GM21576 (cell line): ENCODE data around the gene FOXF1.

Source experiments
- ATAC-seq: cut with Tn5 transposase; IDR thresholded peaks from one replicate; pipeline ENCODE4 v1.9.1; 2021; ENCODE audit warnings: mild to moderate bottlenecking, moderate library complexity; ENCODE audit not compliant: unreplicated experiment

The FOXF1 gene

GRCh38 chr16:86515777-86516622 is 5.7 kb downstream of the FOXF1 start:
- ATAC-seq, result no peak

- ATAC-seq, result no peak
These were observed 6.3 kb downstream of the FOXF1 start for GRCh38 chr16:86516623-86517003.

DNA sequence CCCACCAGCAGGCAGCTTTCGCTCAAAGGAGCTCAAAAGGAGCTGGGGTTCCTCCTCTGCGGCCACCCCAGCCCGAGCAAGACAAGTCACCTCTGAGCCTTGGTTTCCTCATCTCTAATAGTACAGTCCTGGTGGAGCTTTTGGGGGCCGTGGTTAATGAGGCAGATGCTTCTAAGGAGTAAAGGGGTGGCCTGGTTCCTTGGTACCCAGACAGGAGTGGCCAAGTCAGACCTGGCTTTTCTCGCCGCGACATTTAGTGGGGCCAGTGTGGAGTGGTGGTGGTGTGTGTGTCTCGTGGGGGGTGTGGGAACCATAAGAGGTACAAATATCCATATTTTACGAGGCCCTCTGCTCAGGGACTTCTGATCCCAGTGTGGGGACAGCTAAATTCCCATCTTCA is 6.7 kb downstream of the FOXF1 start:
- ATAC-seq, result no peak

DNA sequence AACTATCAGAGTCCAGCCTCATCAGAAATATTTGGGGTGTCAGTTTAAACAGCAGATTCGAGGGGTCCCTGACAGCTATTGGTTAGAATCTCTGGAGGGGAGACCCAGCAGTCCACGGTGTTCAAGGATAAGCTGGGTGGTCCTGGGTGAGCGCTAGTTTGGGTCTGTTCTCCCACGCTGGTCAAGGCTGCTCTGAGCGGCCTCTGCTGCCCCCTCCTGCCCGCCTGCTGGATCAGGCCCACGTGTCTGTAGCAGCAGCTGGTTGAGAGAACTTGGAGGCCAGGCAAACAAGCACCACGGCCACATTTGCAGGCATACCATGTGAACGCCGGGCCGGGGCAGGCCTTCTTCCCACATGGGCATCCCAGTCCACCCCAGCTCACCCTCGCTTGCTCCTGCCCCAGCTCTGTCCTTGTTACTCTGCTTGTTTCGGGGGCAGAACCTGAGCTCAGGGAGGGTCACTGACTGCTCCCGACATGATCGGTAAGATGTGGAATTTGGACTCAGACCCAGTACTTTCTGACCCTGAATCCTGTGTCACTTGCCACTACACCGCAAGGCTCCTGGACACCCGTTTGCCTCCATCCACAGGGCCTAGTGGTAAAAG is 7.4 kb downstream of the FOXF1 start:
- no peak for ATAC-seq

DNA sequence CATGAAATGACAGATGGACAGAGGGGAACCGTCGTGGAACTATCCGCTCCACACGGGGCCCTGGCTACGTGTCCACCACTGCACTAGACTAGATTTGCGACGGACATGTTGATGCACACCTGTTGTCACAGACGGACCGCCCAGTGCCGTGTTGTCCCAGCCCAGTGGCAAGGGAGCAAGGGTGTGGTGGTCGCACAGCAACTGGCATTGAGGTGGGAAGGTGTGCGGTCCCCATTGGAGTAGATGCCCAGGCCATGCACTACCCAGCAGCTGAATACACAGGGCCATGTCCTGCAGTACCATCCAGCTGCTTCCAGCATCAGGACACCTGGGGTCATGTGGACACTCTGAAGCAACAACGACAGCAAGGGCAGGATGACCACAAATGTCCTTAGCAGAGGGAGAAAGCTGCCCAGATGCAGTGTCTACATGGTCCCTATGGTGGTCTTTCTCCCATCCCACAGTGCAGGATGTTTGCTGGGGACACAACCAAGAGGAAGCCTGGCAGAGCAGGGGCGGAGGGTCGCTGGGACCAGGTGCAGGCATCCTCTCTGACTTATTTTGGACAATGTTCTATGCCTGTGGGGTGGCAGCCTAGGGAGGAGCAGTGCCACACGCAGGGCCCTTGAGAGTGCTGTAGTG is 8.8 kb downstream of the FOXF1 start:
- ATAC-seq, result no peak

DNA sequence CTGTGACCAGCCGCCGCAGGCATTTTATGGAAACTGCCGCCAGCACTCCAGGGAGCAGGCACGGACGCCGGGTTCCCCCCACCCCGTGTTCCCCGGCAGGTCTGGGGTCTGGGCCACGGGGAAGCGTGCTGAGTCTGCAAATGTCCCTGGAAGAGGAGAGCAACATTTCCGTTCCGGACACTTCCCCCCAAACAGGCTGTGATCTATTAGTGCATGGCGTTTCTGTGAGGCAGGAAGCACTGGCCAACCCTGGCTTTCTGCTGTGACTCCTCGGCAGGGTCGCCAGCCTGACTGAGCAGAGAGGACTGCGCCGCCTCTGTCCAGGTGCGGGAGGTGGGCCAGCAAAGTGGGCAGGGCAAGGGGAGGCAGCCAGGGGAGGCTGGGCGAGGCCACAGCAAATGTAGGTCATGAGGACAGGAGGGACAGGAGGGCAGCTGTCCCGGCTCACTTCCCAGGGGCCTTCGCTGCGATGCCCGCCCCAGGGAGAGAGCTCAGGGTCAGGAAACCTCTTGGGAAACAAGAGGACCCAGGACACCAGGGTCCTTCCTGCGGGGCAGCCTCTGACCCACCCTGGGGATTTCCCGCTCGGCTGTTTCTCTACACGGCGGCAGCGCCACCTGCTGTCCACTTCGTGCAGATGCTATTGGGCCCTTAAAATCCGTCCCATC is 9.5 kb downstream of the FOXF1 start:
- ATAC-seq, result no peak

DNA sequence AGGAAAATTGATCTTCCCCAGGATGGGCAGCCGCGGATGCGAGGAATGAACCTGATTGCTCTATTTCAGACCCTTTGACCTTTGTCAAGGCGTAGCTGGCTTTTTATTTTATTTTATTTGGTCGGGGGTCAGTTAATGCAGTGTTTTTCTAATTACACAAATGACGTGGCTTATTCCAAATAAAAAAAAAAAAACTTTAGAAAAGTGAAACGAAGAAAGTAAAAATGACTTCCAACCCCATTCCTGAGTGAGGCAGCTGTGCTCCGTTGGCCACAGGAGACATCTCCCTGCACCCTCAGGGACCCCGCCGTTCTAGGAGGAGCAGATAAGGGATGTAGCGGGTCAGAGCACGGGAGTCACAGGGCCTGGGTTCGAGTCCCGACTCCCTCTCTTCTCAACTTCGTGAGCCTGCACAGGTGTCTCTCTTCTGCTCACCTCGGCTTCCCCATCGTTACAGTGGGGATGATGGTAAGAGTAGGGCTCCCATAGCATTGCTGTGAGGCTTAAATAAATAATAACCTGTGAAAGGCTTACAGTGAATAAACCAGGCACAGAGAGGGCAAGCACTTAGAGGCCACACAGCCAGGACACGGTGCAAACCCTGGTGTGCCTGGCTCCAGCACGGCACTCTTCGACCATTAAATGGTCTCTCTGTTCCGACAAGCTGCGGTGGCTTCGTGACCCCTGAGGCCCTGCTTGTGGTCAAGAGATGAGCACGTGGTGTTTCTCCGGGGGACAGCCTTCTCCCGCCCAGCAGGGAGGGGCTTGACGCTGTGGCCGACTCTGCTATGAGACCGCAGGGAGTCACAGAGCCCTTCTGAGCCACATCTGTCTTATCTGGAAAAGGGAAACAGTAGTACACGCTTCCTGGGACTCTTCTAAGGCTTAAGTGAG is 10.2 kb downstream of the FOXF1 start:
- no peak for ATAC-seq

- no peak for ATAC-seq
These were observed 11.2 kb downstream of the FOXF1 start for GRCh38 chr16:86521236-86522197.

DNA sequence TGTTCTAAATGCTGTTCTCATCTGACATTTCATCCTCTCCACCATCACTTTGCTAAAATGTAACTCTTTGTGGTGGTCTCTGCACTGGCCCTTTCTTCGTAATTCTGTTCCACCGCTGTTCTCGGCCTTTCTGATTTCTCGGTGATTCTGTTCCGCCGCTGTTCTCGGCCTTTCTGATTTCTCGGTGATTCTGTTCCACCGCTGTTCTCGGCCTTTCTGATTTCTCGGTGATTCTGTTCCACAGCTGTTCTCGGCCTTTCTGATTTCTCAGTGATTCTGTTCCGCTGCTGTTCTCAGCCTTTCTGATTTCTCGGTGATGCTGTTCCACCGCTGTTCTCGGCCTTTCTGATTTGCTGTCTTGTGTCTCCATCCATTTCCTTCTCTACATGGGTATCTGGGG is 12.3 kb downstream of the FOXF1 start:
- no peak for ATAC-seq

- ATAC-seq, result no peak
These were observed 12.9 kb downstream of the FOXF1 start for GRCh38 chr16:86523166-86523740.

- no peak for ATAC-seq
These were observed 13.7 kb downstream of the FOXF1 start for GRCh38 chr16:86524029-86524428.

GRCh38 chr16:86525696-86526095 is 15.4 kb downstream of the FOXF1 start:
- no peak for ATAC-seq

DNA sequence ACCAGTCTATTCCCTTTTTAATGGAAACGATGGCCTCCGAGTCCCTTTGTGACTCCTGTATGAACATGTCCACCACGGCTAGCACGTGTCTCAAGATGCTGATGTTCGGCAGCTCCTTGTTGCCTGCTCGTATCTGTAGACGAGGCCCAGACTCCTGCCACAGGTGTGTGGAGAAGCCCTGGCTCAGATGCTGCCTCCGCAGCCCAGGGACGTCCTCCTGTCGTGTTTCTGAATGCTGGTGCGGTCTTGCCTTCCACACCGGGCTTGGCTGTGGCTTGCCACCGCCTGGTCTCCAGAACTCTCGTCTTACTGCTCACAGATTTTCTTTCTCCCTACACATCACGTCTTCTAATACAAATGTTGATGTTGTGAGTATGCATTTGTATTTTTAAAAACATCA is 17.0 kb downstream of the FOXF1 start:
- ATAC-seq, result no peak

DNA sequence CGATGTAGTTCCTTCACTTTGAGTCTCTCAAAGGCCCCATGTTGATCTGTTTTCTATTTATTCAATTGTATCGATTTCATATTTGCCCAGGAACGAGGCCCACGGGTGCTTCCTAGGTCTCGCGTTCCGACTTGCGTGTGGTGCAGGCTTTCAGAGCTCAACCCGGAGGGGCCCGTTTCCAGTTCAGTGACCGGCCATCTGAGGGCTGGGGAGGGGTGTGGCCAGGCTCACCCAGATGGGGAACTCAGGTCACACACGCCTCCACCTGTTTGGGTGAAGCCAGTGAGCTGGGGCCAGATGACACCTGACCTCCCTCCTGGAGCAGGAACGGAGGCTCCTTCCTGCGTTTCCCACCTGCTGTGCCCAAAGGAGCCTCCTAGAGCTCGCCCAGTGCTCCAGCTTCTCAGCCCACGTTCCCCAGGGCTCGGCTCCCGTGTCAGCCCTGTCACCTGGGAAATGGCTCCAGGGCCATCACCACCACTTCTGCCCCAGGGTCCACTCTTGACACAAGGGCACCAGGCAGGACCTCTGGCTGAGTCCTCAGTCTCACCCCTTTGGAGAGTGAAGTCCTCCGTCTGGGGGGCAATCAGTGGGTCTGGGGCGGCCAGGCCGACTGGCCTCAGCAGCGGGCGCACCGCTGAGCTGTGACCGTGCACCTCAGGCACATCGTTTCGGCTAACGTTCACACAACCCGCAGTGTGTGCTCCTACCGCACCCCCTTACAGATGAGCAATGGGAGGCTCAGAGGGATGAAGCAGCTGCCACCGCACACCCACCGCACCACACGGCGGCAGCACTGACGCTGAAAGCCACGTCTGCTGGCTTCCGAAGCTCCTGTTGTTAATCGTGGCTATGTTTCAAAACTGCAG is 18.0 kb downstream of the FOXF1 start:
- no peak for ATAC-seq

DNA sequence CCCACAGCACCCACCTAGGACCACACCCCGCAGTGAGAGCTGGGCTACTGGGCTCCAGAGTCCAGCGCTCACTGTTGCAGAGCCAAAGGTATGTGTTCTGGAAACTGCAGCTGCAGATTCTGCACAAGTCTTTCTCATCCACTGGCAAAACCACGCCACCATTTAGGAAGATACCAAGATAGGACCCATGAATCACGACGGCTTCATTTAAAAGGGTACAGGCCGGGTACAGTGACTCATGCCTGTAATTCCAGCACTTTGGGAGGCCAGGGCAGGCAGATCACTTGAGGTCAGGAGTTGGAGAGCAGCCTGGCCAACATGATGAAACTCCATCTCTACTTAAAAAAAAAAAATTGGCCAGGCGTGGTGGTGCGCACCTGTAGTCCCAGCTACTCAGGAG is 18.8 kb downstream of the FOXF1 start:
- no peak for ATAC-seq

DNA sequence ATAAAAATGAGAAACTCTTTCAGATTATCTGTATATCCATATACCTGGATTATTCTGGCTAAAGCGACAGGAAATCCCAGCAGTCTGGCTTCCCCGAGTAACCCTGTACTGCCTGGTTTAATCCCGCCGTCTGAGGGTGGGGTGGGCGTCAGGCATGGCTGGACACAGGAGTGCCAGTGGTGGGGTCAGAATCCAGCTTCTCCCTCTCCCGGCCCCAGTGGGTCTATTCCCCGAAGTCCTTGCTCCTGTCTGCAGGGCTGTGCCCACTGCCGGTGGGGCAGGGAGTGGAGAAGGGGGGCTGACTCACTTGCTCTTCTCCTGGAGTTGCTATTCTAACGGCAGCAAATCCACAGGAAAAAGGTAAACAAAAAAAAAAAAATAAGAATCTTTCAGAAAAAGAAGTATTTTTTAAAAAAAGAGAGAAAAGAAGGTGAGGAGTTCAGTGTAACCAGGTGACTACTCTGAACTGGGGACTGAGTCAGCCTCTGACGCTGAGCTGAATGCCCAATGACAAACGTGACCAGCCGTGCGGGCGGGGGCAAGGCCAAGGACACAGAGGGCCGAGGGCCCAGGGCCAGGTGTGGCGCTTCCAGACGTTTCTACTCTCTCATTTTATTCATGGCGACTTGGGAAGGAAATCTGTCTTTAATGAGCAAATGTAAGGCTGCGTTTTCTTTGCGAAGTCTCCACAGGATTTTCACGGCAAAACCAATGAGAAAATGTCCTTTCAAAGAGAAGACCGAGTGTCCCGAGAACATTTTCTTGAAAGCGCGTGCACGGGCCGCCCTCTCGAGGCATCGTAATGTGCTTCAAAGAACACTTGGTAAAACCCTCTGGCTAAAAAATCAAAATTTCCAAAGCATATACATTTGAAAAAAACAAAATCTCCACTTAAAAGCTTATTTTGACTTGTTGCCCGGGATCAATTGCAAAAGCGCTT is 20.2 kb downstream of the FOXF1 start:
- ATAC-seq, result no peak

GRCh38 chr16:86531191-86531545 is 20.8 kb downstream of the FOXF1 start:
- ATAC-seq, result no peak
